ENCODE results near the gene COL4A6.

Gene COL4A6

DNA sequence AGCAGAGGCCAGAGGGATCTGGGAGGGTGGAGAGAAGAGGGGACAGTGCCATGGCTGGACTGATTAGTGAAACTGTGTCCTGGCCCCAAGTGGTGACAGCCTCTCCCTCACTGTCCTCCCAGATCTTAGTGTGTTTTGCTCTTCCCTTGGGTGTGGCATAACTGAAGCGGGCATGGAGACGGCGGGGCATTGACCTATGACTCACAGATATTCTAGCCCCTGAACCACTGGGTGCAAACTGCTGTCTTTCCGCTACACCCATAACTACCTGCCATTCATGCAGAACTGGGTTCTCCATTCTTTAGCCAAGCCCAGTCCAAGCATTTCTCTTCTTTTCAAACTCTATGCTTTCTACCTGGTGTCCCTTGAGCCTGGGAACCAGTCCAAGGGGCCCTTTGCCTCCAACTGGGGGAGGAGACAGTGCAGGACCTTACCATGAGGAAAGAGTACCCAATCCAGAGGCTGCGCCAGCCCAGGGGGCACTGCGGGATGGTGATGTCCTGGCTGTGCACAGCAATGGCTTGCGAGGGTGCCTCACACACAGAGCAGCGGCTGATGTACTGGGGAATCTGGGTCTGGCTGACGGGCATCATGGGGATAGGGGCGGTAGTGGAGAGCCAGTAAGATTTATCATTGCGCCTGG is 279.1 kb downstream of the COL4A6 start:
- DNase-seq (ENCODE audit: low read depth), result no peak

GRCh38 chrX:108157628-108158027 is 280.6 kb downstream of the COL4A6 start:
- no peak for DNase-seq (ENCODE audit: low read depth)

DNA sequence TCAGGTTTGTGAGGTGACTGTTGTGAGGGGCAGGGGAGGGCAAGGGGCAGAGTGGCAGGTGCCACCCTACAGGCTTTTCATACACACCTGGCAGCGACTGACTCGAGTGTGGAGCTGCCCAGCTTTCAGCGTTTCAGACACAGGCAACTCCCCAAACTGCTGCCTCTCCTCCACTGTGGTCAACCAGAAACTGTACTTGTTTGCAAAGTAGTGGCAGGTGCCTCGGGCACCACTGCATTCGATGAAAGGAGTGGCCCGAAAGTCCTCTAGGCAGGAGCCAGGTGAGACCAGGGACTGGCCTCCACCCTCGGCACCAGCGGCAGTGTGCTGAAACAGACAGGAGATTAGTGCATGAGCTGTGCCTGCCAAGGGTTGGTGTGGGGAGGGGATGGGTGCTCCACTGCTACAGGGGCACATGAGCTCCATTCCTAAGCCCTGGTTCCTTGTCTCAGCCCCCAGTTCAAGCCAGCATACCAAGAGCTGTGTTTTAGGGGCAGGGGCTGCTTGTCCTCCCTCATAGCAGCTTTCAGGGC is 281.2 kb downstream of the COL4A6 start:
- no peak for DNase-seq (ENCODE audit: low read depth)

DNA sequence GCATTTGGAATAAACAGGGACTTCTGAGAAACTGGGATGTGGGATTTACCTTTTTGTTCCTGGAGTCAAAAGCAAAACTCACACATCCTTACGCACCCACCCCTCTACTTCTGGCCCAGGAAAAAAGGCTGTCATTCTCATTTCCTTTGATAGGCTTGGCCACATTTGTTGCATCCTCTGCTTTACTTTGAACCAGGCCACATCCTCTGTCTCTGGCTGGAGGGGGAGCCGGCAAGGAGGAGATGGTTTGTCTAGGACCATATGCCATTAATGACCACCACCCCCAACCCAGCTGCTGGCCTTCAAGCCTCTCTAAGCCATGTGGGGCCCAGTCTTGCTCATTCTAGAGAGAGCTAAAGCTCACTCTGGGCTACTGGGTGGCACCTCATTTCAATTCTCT is 282.1 kb downstream of the COL4A6 start:
- no peak for DNase-seq (ENCODE audit: low read depth)

DNA sequence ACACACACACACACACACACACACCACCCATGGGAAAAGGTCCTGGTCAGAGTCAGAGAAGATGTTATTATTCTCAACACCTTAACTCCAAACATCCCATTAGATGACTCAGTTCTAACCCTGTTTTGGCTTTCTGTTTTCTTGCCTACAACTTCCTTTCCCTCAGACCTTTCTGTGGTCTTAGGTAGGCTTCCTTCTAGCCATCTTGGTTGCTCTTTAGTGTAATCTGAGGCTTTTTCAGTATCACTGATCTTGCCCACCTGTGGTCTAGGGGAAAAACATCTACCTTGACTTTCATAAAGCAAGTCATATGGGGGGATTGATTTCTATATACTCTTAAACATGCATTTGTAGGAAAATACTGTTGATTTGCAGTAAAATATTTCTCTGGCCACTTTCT is 289.7 kb downstream of the COL4A6 start:
- no peak for DNase-seq (ENCODE audit: low read depth)

GRCh38 chrX:108138814-108139702 is 299.2 kb downstream of the COL4A6 start:
- no peak for DNase-seq (ENCODE audit: low read depth)

- no peak for DNase-seq (ENCODE audit: low read depth)
These were observed 303.5 kb downstream of the COL4A6 start for GRCh38 chrX:108134724-108135123.

DNA sequence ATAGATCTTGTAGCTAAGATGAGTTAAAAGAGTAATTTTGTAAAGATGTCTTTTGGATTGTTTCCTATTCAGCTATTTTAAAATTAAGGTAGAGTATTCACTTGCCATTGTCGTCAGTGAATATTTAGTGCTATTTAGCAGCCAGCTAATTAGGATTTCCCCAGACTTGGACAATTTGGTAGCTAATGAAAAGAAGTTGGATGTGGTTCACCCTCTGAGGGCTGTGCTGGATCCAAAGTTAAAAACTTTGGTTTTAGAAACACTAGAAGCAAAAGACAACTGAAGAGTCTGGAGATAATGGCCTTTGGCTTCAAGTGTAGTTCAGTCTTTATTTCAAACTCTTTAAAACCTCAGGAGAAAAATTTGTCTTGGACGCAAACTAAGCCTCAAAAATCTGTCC is 305.3 kb downstream of the COL4A6 start:
- no peak for DNase-seq (ENCODE audit: low read depth)

DNA sequence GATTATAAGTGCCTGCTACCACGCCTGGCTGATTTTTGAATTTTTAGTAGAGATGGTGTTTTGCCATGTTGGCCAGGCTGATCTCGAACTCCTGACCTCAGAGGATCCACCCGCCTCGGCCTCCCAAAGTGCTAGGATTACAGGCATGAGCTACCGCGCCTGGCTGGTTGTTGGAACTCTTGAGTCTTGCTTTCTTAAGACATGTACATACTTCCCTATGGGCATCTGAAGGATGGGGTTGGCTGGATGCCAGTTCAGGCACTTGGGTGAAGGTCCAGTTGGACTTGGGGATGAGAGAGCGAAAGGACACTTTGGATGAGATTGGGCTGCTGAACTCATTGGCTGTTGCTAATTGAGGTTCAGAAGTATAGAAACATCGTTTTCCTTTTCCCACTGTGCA is 306.2 kb downstream of the COL4A6 start:
- DNase-seq (ENCODE audit: low read depth), result no peak

DNA sequence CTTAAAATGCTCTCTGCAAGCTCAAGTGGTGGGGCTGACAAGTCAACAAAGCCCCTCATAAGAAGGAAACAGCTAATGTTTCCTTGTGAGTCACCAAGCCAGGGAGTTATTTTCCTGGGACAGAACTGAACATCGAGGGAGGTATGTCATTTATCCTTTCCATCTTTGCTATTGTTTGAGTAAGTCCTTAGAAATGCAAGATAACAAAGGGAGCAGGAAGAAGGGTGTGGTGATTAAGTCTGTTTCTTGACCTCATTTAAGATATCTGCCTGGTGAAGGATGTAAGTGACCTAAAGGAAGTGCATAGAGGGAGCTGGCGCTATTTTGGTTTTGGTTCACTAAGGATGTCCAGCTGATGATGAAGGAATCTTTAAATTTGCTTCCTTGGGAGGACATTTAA is 306.8 kb downstream of the COL4A6 start:
- DNase-seq (ENCODE audit: low read depth), result no peak

DNA sequence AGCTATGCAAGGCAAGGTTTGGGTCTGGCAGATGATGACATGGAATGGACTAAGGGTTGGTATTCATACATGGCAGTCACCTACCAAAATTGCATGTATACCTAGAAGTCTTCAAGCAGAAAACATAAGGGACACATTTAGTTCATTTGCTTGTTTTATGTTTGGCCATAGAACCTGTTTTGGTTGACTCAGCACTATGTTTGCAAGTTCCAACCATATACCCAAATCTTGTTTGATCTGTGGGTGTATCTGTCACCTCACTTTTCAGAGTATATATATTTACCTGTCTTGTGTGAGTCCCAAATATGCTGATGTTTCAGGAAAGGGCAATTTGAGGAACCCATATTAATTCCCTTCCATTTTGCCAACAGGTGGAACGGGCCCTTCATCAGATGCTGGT is 307.3 kb downstream of the COL4A6 start:
- no peak for DNase-seq (ENCODE audit: low read depth)

GRCh38 chrX:108127152-108127551 is 311.1 kb downstream of the COL4A6 start:
- DNase-seq (ENCODE audit: low read depth), result no peak

- no peak for DNase-seq (ENCODE audit: low read depth)
These were observed 311.6 kb downstream of the COL4A6 start for GRCh38 chrX:108126661-108127060.

GRCh38 chrX:108123591-108124366 is 314.4 kb downstream of the COL4A6 start:
- no peak for DNase-seq (ENCODE audit: low read depth)

DNA sequence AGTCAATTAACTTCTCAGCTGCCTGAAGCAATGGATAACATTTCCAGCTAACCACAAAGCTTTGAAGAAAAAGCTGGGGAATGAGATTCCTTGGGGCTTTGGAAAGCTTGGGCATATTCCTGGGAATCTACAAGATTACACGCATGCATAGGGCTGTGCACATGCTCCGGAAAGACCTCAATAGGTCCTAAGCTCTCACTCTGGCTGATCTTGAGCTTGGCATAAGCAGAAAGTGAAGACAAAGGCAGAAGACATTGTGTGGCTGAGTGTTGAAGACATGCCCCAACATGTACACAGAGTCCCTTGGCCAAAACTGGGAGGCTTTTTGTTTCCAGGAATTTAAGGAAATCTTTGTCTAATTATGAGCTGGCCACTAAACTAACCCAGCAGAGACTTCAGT is 315.5 kb downstream of the COL4A6 start:
- no peak for DNase-seq (ENCODE audit: low read depth)

- DNase-seq (ENCODE audit: low read depth), result no peak
These were observed 316.9 kb downstream of the COL4A6 start for GRCh38 chrX:108121291-108121690.

DNA sequence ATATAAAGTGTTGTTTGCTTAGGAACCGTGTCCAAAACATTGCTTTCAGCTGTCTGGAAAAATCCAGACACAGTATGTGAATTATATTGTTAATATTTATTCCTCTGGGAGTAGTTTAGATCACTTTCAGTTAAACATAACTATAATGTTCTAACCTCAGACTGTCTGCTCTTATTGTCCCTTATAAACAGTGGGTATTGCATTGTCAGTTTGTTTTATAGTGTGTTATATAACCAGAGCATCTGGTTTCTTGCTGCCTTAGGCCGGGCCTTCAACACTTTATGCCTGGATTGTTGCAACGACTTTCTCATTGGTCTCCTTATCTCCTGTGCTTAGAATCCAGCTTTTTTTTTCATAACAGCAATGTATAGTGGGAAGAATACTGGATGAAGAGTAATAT is 320.2 kb downstream of the COL4A6 start:
- DNase-seq (ENCODE audit: low read depth), result no peak

GRCh38 chrX:108114541-108114940 is 323.7 kb downstream of the COL4A6 start:
- no peak for DNase-seq (ENCODE audit: low read depth)

All from activated T-cell treated with anti-CD3 and anti-CD28 coated beads for 48 hours (primary cell).